ENCODE measurements around the gene SLX4.

The SLX4 gene

GRCh38 chr16:3548859-3549258 lies 62.5 kb downstream of the SLX4 start:
- DNase-seq = no peak

GRCh38 chr16:3548445-3548844 lies 63.0 kb downstream of the SLX4 start:
- DNase-seq = no peak

- no peak for DNase-seq
Observed at GRCh38 chr16:3546986-3547682, 64.3 kb downstream of the SLX4 start.

GRCh38 chr16:3542601-3543373 lies 68.6 kb downstream of the SLX4 start:
- no peak for DNase-seq

GRCh38 chr16:3541527-3542155 lies 69.8 kb downstream of the SLX4 start:
- DNase-seq = no peak

GRCh38 chr16:3538222-3538621 lies 73.2 kb downstream of the SLX4 start:
- DNase-seq = no peak

GRCh38 chr16:3536851-3537250 lies 74.6 kb downstream of the SLX4 start:
- DNase-seq = no peak

GRCh38 chr16:3536271-3536731 lies 75.1 kb downstream of the SLX4 start:
- DNase-seq = no peak

- DNase-seq = no peak
Observed at GRCh38 chr16:3534126-3534525, 77.3 kb downstream of the SLX4 start.

GRCh38 chr16:3532741-3533140 lies 78.7 kb downstream of the SLX4 start:
- no peak for DNase-seq
